Panc1 (cell line): ENCODE data around the gene TSHZ2. TPM values are rescaled to one million over a fixed set of nuclear protein-coding genes. Genes with fewer than 3 reads are reported as not detected.

ENCODE experiments used
- ATAC-seq: fragments of 200-7000 bp; cut with Tn5 transposase; 2 replicates; pipeline ENCODE4 v1.9.1; 2020; ENCODE audit warnings: mild to moderate bottlenecking, moderate library complexity
- BruUV-seq: library from RNA; stranded (reverse); fragments of 400-500 nt; replicated peaks from 2 replicates; lab custom pipeline; 2021; lab: Mats Ljungman, UMichigan
- CTCF ChIA-PET: fragments of 300-600 bp; sonication (Branson Sonifier 250); formaldehyde crosslinking; loops from one replicate; lab custom pipeline; 2022; ENCODE audit warnings: antibody characterized with exemption; lab: Charles Lee
- POLR2A ChIA-PET: fragments of 300-600 bp; sonication (Branson Sonifier 250); formaldehyde crosslinking; loops from one replicate; lab custom pipeline; 2022; ENCODE audit warnings: antibody characterized with exemption; lab: Charles Lee
- DNase-seq: peaks from one replicate; pipeline ENCODE4 v3.0.0-alpha.2; 2010; ENCODE audit warnings: low read depth, low spot score
- H3K27ac ChIP-seq: 2 replicates; pipeline ENCODE4 v1.5.1; 2011; ENCODE audit warnings: mild to moderate bottlenecking, low read length, inconsistent platforms
- H3K27me3 ChIP-seq: fragments of 200-500 bp; sonication (Bioruptor generic); 2 replicates; pipeline ENCODE4 v1.6.0; 2014; ENCODE audit warnings: low read length, inconsistent platforms; ENCODE audit not compliant: control insufficient read depth, insufficient read depth
- H3K36me3 ChIP-seq: fragments of 200-500 bp; sonication (Bioruptor generic); 2 replicates; pipeline ENCODE4 v1.5.1; 2014; ENCODE audit warnings: inconsistent platforms, mild to moderate bottlenecking, low read length, moderate library complexity; ENCODE audit not compliant: control insufficient read depth, insufficient read depth
- H3K4me1 ChIP-seq: 2 replicates; pipeline ENCODE4 v1.5.1; 2011; ENCODE audit warnings: inconsistent platforms, mild to moderate bottlenecking, low read length, moderate library complexity; ENCODE audit not compliant: control insufficient read depth, insufficient read depth
- H3K4me3 ChIP-seq, 2 experiments: 2 replicates each; pipeline ENCODE4 v1.5.1; 2011 to 2012; ENCODE audit warnings: low read depth in 2 of 2, low read length in 2 of 2, mild to moderate bottlenecking in 2 of 2, inconsistent platforms in 1 of 2, moderate library complexity in 1 of 2
- H3K9me3 ChIP-seq: fragments of 200-500 bp; sonication (Bioruptor generic); 2 replicates; pipeline ENCODE4 v1.5.1; 2014; ENCODE audit warnings: low read depth, mild to moderate bottlenecking, inconsistent platforms, low read length, moderate library complexity; ENCODE audit not compliant: control insufficient read depth, insufficient read depth
- CTCF ChIP-seq: fragments of 450-650 bp; IDR thresholded peaks from 2 replicates; pipeline ENCODE4 v1.5.1; 2017; ENCODE audit warnings: mild to moderate bottlenecking
- POLR2AphosphoS5 ChIP-seq: IDR thresholded peaks from 2 replicates; pipeline ENCODE4 v1.6.1; 2012; ENCODE audit warnings: mild to moderate bottlenecking, low read depth, low read length, moderate library complexity
- REST ChIP-seq, 2 experiments: IDR thresholded peaks; 2 replicates each; pipeline ENCODE4 v1.6.1; 2011 to 2012; ENCODE audit warnings: low read depth in 2 of 2, control low read depth in 1 of 2, low read length in 1 of 2, mild to moderate bottlenecking in 1 of 2, moderate library complexity in 1 of 2; ENCODE audit not compliant: insufficient read depth in 1 of 2
- SIN3A ChIP-seq: IDR thresholded peaks from 2 replicates; pipeline ENCODE4 v1.6.1; 2012; ENCODE audit warnings: low read depth, mild to moderate bottlenecking, low read length, moderate library complexity, borderline replicate concordance; ENCODE audit not compliant: insufficient read depth
- TCF7L2 ChIP-seq: IDR thresholded peaks from 2 replicates; pipeline ENCODE4 v1.6.1; 2011; ENCODE audit warnings: mild to moderate bottlenecking, low read depth, low read length, inconsistent platforms
- in situ Hi-C: cut with HindIII; loops from 2 replicates; pipeline ENCODE4 v1.10.0; 2016; ENCODE audit warnings: low sequenced_read_pairs, low pct_unique_long_range_greater_than_20kb
- intact Hi-C: fragments of 100-400 bp; cut with micrococcal nuclease; formaldehyde crosslinking; loops from one replicate; pipeline ENCODE4 v1.10.0; 2022; ENCODE audit not compliant: unreplicated experiment
- total RNA-seq: library from RNA; stranded (reverse); gene quantifications from one replicate; pipeline ENCODE4 v1.2.1, GENCODE V29; 2021; ENCODE audit not compliant: unreplicated experiment

TSHZ2 gene
- total RNA-seq, 1 experiment from 2014 or later, result 0.36 TPM

GRCh38 chr20:52936351-52937340 lies 35.5 kb upstream of the TSHZ2 start:
- ATAC-seq, result no peak
- in situ Hi-C loops, result no loop called here
- H3K36me3 ChIP-seq, result no peaks in the 10 kb centered on the region
- H3K27ac ChIP-seq, result no peak overlapping the region
- no peak for TF ChIP-seq TCF7L2
- TF ChIP-seq CTCF, result no peak
- TF ChIP-seq SIN3A, result no peak
- no peak for TF ChIP-seq POLR2AphosphoS5
- no peak for TF ChIP-seq REST (IDR thresholded peaks at IDR 0.05; ENCODE audit: insufficient read depth in 1 of 2, low read depth in 2 of 2, low read length in 1 of 2)
- no peaks in the 10 kb centered on the region for H3K27me3 ChIP-seq
- H3K4me3 ChIP-seq, result no peak overlapping the region
- intact Hi-C loops, result no loop called here
- no peak for DNase-seq
- H3K9me3 ChIP-seq, result no peaks in the 10 kb centered on the region
- POLR2A ChIA-PET, result interaction anchor here (0.6 kb wide), 1 partner anchor 41 kb away, joined by 3 read pairs; no protein-coding TSS in a partner anchor
- H3K4me1 ChIP-seq, result no peaks in the 10 kb centered on the region
- CTCF ChIA-PET, result no interaction called here
- no TSS peak for BruUV-seq

GRCh38 chr20:52937591-52938100 lies 34.5 kb upstream of the TSHZ2 start:
- H3K4me3 ChIP-seq, result no peak overlapping the region
- ChIA-PET CTCF (no interaction called here), POLR2A (no interaction called here)
- in situ Hi-C loops (no loop called here), intact Hi-C loops (no loop called here)
- no TSS peak for BruUV-seq
- H3K36me3 ChIP-seq, result no peaks in the 10 kb centered on the region
- ATAC-seq (no peak), DNase-seq (no peak)
- H3K27ac ChIP-seq, result no peak overlapping the region
- no peaks in the 10 kb centered on the region for H3K27me3 ChIP-seq
- TF ChIP-seq POLR2AphosphoS5, result no peak
- TF ChIP-seq CTCF, result peak; percentile 16
- no peaks in the 10 kb centered on the region for H3K4me1 ChIP-seq
- H3K9me3 ChIP-seq, result no peaks in the 10 kb centered on the region
